Measurements from ENCODE around the gene SAMD4A. TPM values are rescaled to one million over a fixed set of nuclear protein-coding genes. Genes with fewer than 3 reads are reported as not detected.

SAMD4A gene
- 10 to 100 TPM in 3 of 4 donors, 1 to 10 TPM in 1; 7.9 to 18.7 (median 14.4) TPM for total RNA-seq

- DNase-seq (ENCODE audit: low spot score in 2 of 2) = peak; percentile 73 to 96
- TF ChIP-seq POLR2A (IDR thresholded peaks at IDR 0.05) (no peak), CTCF (IDR thresholded peaks at IDR 0.05) (no peak)
- 1% methylated on average over 37 to 60 of the region's 91 CpGs for WGBS, 2 donors
- intact Hi-C loops (cut with DNase I; ENCODE audit: low total_unique reads) = loop anchor here (10.0 kb wide), 1 partner anchor 128 kb away; no protein-coding TSS in a partner anchor
- peak within 1 kb of the TSS; percentile 53 for H3K4me3 ChIP-seq (ENCODE audit: low read depth, poor library complexity, severe bottlenecking)
Observed at GRCh38 chr14:54566410-54567223, at the start of gene SAMD4A. SAMD4A (plus strand) TSS chr14:54567128; CDS start chr14:54567917, 789 bp downstream.

- WGBS, 2 donors = 97 to 98% methylated on average over 4 of the region's 4 CpGs
- no peak for TF ChIP-seq POLR2A (IDR thresholded peaks at IDR 0.05)
- no peak for TF ChIP-seq CTCF (IDR thresholded peaks at IDR 0.05)
- intact Hi-C loops (cut with DNase I; ENCODE audit: low total_unique reads) = no loop called here
- DNase-seq (ENCODE audit: low spot score in 2 of 2) = no peak
- no peak overlapping the region for H3K4me3 ChIP-seq (ENCODE audit: low read depth, poor library complexity, severe bottlenecking)
Observed at GRCh38 chr14:54524410-54524809, 42.5 kb upstream of the SAMD4A start.

- intact Hi-C loops (cut with DNase I; ENCODE audit: low total_unique reads) = no loop called here
- TF ChIP-seq POLR2A (IDR thresholded peaks at IDR 0.05) (no peak), CTCF (IDR thresholded peaks at IDR 0.05) (no peak)
- H3K4me3 ChIP-seq (ENCODE audit: low read depth, poor library complexity, severe bottlenecking) = no peak overlapping the region
- no peak for DNase-seq (ENCODE audit: low spot score in 2 of 2)
- WGBS, 2 donors = 78 to 84% methylated on average over 2 of the region's 2 CpGs
Observed at GRCh38 chr14:54528973-54529372, 38.0 kb upstream of the SAMD4A start.

- WGBS, 2 donors = 55 to 63% methylated on average over 1 of the region's 1 CpG
- intact Hi-C loops (cut with DNase I; ENCODE audit: low total_unique reads) = no loop called here
Observed at GRCh38 chr14:54529811-54530210, 37.1 kb upstream of the SAMD4A start.

GRCh38 chr14:54532111-54533012 is 34.6 kb upstream of the SAMD4A start:
- no peak for TF ChIP-seq CTCF (IDR thresholded peaks at IDR 0.05)
- H3K4me3 ChIP-seq (ENCODE audit: low read depth, poor library complexity, severe bottlenecking) = no peak overlapping the region
- no peak for DNase-seq (ENCODE audit: low spot score in 2 of 2)
- 92 to 98% methylated on average over 3 of the region's 3 CpGs for WGBS, 2 donors
- intact Hi-C loops (cut with DNase I; ENCODE audit: low total_unique reads) = no loop called here

More at GRCh38 chr14:54529811-54530210, 37.1 kb upstream of the SAMD4A start:
- no peak overlapping the region for H3K4me3 ChIP-seq (ENCODE audit: low read depth, poor library complexity, severe bottlenecking)
- no peak for DNase-seq (ENCODE audit: low spot score in 2 of 2)
- TF ChIP-seq POLR2A (IDR thresholded peaks at IDR 0.05) (no peak), CTCF (IDR thresholded peaks at IDR 0.05) (no peak)

Data from lower leg skin (tissue), 4 donors.